ENCODE results near the gene SYNE2.

GRCh38 chr14:64215978-64216377 is 363.2 kb downstream of the SYNE2 start:
- TF ChIP-seq CTCF (IDR thresholded peaks at IDR 0.05), result no peak
- no peak for TF ChIP-seq POLR2A (IDR thresholded peaks at IDR 0.05)
- no peak for TF ChIP-seq POLR2AphosphoS5 (IDR thresholded peaks at IDR 0.05; ENCODE audit: insufficient read depth in 1 of 2, low read depth in 1 of 2)

Measured in vagina (tissue), 2 donors.